M059J (cell line): Measurements from ENCODE around the gene ANKRD24. TPM values are rescaled to one million over a fixed set of nuclear protein-coding genes. Genes with fewer than 3 reads are reported as not detected.
A peak's percentile ranks its signal among the peaks of the same experiment; 100 is the strongest.
"Not testable (repeated sequence)": the region's sequence is repeated elsewhere in the genome, so short reads cannot be mapped to it uniquely, and the experiment has no call there.

Experiments used
- DNase-seq: peaks from one replicate; pipeline ENCODE4 v3.0.0-alpha.2; 2012; ENCODE audit warnings: low read depth
- total RNA-seq: library from RNA; depleted of rRNA; stranded (reverse); fragments of >200 nt; shearing (Covaris generic); gene quantifications from 2 replicates; pipeline ENCODE4 v1.2.3, GENCODE V29; 2014

Gene ANKRD24
- total RNA-seq, 1 experiment from 2014 or later, result 0.12 TPM

GRCh38 chr19:4197625-4198466 is 15.4 kb downstream of the ANKRD24 start:
- peak; percentile 16 for DNase-seq

DNA sequence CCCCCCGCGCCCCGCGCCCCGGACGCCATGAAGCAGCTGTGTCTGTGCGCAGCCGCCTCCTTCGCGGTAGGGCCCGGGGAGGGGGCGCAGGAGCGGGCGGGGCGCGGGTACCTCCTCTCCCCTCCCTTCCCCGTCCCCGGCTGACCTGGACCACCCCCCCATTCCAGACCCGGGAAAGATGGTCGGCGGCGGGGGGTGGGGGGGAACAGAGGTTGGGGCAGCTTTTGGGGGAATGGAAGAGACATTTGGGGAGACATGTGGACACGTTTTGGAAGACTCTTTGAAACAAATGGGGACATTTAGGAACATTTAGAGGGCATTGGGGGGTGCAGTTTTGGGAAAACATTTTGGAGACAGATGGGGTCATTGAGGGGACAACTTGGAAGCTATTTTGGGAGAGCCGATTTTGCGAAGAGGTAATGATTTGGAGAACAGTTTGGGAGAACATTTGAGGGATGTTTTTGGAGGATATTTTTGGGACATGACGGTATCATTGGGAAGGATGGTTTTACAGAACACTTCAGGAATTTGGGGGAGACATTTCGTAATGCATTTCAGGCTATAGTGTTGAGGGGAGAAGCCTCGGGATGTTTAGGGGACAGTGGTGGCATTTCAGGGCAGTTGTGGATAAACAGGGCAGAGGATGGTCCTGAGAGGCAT is 16.1 kb downstream of the ANKRD24 start:
- no peak for DNase-seq

GRCh38 chr19:4199699-4200293 is 17.3 kb downstream of the ANKRD24 start:
- no peak for DNase-seq

DNA sequence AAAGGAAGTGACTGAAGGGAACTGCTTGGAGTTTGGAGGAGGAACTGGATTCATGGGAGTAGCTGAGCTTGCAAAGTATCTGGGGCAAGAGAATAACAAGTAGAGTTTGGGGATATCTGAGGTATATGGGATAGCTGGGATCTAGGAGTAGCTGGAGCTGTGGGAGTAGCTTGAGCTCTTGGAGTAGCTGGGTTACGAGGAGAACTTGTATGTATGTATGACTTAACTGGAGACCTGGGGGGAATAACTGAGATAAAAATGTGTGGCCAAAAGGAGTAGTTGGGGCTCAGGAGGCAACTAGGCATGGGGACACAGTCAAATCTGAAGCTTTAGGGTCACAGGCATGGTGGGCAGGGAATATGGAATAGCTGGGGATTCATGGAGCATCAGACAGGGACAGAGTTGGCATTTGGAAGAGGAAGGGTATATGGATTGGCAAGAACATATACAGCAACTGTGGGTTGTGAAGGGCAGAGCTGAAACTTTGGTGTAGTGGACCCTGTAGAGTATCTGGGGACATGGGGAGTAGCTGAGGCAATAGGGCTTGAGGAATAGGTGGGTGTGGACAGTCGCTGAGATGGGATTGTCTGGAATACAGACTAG is 18.6 kb downstream of the ANKRD24 start:
- DNase-seq, result no peak

DNA sequence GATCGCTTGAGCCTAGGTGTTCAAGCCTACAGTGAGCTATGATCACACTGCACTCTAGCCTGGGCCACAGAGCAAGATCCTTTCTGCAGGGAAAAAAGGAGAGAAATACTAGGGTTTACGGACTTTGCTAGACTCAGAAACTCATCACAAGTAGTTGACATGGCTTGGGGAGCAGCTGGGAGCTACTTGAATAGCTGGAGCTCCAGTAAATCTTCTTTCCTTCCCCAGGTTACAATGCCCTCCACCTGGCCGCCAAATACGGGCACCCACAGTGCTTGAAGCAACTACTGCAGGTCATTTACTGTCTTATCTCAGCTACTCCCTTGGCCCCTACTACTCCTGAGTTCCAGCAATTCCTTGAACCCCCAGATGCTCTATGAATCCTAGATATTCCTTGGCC is 19.3 kb downstream of the ANKRD24 start:
- DNase-seq, result no peak

DNA sequence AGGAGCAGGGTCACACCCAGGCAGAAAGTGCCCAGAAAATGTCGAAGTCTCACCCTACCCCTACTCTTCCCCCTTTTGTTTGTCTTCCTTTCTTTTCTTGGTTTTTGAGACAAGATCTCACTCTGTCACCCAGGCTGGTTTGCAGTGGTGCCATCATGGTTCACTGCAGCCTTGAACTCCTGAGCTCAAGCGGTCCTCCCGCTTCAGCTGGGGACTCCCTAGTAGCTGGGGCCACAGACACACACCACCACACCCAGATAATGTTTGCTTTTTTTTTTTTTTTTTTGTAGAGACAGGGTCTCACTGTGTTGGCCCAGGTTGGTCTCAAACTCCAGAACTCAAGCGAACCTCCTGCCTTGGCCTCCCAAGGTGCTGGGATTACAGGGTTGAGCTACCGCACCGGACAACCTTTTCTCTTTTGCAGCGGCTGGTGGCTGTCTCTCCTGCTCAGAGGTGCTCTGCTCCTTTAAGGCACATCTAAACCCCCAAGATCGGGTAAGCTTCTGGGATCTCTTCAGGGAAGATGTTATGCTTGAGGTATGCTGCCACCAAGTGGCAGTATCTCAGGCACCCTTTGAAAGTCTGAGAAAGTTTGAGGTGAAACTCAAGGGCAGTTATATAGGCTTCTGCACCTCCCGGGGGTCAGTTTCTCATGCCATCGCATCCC is 24.5 kb downstream of the ANKRD24 start:
- peak; percentile 47 for DNase-seq

- peak; percentile 85 for DNase-seq
Measured at GRCh38 chr19:4208385-4209094, 26.1 kb downstream of the ANKRD24 start.

GRCh38 chr19:4210166-4210731 is 27.8 kb downstream of the ANKRD24 start:
- DNase-seq, result no peak

- no peak for DNase-seq
Measured at GRCh38 chr19:4213116-4213515, 30.6 kb downstream of the ANKRD24 start.

- no peak for DNase-seq
Measured at GRCh38 chr19:4215807-4216206, 33.3 kb downstream of the ANKRD24 start.

DNA sequence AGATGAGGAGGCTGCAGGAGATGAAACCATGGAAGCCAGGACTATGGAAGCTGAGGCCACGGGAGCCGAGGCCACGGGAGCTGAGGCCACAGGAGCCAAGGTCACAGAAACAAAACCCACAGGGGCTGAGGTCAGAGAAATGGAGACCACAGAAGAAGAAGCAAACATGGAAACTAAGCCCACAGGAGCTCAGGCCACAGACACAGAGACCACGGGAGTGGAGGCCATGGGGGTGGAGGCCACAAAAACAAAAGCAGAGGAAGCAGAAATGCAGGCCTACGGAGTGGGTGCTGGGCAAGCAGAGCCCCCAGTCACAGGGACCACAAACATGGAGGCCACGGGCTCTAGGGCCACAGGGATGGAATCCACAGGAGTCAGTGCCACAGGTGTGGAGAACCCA is 34.4 kb downstream of the ANKRD24 start:
- no peak for DNase-seq

DNA sequence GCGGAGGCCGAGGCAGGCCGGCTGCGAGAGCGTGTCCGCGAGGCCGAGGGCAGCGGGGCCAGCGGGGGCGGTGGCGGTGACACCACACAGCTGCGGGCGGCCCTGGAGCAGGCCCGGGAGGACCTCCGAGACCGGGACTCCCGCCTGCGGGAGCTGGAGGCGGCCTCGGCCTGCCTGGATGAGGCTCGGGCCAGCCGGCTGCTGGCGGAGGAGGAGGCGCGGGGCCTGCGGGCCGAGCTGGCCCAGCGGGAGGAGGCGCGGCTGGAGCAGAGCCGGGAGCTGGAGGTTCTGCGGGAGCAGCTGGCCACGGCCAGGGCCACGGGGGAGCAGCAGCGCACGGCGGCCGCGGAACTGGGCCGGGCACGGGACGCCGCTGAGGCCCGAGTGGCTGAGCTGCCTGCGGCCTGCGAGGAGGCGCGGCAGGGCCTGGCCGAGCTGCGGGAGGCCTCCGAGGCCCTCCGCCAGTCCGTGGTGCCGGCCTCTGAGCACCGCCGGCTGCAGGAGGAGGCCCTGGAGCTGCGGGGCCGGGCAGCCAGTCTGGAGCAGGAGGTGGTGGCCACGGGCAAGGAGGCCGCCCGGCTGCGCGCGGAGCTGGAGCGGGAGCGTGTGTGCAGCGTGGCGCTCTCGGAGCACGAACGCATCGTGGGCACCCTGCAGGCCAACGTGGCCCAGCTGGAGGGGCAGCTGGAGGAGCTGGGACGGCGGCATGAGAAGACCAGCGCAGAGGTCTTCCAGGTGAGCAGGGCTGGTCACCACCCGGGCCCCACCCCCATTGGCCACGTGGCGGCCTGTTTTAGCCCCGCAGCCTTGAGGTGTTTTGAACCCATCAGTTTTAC is 35.2 kb downstream of the ANKRD24 start:
- no peak for DNase-seq

DNA sequence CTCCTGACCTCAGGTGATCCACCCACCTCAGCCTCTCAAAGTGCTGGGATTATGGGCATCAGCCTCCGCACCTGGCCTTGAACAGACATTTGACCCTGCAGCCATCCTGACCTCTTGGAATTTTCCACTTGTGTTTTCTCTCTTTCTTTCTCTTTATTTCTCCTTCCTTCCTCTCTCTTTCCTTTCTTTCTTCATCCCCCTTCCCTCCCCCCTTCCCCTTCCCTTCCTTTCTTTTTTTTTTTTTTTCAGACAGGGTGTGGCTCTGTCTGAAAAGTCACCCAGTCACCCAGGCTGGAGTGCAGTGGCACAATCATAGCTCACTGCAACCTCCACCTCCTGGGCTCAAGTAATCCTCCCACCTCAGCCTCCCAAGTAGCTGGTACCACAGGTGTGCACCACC is 36.0 kb downstream of the ANKRD24 start:
- DNase-seq, result not testable (repeated sequence)

- DNase-seq, result no peak
Measured at GRCh38 chr19:4220188-4220587, 37.7 kb downstream of the ANKRD24 start.

DNA sequence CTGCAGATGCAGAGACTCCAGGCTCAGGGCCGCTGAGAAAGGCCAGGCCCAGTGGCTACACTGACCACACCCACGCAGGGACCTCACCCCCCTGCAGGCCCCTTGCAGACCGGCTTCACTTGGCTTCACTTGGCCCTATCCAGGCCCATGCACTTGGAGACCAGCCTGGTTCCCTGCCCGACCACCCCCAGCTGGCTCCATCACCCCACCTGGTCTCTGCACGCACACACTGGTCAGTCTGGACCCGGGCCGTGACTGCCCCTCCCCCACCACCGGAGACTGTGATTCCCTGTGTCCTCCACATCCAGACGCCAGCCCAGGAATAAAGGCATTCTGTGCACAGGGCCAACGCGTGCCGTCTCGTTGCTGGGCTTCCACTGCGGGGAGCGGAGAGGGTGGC is 42.0 kb downstream of the ANKRD24 start:
- DNase-seq, result no peak

DNA sequence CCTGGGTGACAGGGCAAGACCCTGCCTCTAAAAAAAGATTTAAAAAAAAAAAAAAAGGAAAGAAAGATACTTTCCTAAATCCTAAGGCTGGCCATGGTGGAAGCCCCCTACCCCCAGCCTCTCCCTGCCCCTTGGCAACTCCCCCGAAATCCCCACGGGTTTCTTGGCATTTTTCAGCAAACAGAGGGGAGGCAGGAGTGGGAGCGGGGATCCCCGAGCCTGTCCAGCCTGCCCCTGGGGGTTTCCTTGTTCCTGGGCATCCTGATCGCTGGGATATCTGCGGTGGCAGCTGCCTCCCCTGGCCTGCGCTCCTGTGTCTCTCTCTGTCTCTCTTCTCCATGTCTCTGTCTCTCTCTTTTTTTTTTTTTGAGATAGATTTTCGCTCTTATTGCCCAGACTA is 43.4 kb downstream of the ANKRD24 start:
- no peak for DNase-seq

DNA sequence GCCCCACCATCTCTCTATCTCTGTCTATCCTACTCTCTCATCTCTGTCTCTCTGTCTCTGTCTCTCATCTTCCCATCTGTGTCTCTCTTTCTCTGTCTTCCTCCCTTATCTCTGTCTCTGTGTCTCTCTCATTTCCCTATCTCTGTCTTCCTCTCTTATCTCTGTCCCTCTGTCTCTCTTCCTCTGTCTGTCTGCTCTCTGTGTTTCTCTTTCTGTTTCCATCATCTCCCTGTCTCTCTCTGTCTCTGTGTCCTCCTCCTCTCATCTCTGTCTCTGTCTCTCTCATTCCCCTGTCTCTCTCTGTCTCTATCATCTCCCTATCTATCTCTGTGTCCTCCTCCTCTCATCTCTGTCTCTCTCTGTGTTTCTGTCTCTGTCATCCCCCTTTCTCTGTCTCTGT is 45.3 kb downstream of the ANKRD24 start:
- no peak for DNase-seq

DNA sequence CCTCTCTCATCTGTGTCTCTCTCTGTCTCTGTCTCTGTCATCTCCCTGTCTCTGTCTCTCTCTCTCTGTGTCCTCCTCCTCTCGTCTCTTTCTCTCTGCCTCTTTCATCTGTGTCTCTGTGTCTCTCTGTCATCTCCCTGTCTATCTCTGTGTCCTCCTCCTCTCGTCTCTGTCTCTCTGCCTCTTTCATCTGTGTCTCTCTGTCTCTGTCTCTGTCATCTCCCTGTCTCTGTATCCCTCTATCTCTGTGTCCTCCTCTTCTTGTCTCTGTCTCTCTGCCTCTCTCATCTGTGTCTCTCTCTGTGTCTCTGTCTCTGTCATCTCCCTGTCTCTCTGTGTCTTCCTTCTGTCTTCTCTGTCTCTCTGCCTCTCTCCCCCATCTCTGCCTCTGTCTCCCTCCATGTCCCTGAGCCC is 46.3 kb downstream of the ANKRD24 start:
- DNase-seq, result no peak

- peak; percentile 79 for DNase-seq
Measured at GRCh38 chr19:4229179-4229931, 46.9 kb downstream of the ANKRD24 start, which contains the start of gene EBI3. Gene EBI3, plus strand, starts transcription at chr19:4229523. Its CDS starts 28 bp downstream, at chr19:4229551.
